Transverse colon (tissue), 3 donors: ENCODE data around the gene SLC7A8.

Source experiments
- POLR2A ChIP-seq: fragments of 450-650 bp; IDR thresholded peaks from one replicate; pipeline ENCODE4 v1.6.1; 2016; ENCODE audit warnings: antibody characterized with exemption, mild to moderate bottlenecking, moderate library complexity
- TF ChIP-seq, protein P1 (sequence below), 5 experiments: fragments of 200-600 bp in 3 of 5; fragments of 450-650 bp in 2 of 5; sonication (generic) in 3 of 5; IDR thresholded peaks; 1 replicate in 2 of 5; 2 replicates in 3 of 5; pipeline ENCODE4 v1.5.1; 2016 to 2017; ENCODE audit warnings: antibody characterized with exemption in 5 of 5, inconsistent platforms in 3 of 5, mild to moderate bottlenecking in 2 of 5, moderate library complexity in 1 of 5

- TF ChIP-seq, protein P1, sequence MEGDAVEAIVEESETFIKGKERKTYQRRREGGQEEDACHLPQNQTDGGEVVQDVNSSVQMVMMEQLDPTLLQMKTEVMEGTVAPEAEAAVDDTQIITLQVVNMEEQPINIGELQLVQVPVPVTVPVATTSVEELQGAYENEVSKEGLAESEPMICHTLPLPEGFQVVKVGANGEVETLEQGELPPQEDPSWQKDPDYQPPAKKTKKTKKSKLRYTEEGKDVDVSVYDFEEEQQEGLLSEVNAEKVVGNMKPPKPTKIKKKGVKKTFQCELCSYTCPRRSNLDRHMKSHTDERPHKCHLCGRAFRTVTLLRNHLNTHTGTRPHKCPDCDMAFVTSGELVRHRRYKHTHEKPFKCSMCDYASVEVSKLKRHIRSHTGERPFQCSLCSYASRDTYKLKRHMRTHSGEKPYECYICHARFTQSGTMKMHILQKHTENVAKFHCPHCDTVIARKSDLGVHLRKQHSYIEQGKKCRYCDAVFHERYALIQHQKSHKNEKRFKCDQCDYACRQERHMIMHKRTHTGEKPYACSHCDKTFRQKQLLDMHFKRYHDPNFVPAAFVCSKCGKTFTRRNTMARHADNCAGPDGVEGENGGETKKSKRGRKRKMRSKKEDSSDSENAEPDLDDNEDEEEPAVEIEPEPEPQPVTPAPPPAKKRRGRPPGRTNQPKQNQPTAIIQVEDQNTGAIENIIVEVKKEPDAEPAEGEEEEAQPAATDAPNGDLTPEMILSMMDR (IDR thresholded peaks at IDR 0.05): no peak
- no peak for TF ChIP-seq POLR2A
Observed at GRCh38 chr14:23228812-23229211, 45.4 kb upstream of the SLC7A8 start.
